MCF 10A (cell line): Measurements from ENCODE around the gene SDHD. TPM values are rescaled to one million over a fixed set of nuclear protein-coding genes. Genes with fewer than 3 reads are reported as not detected.

Source experiments
- BruUV-seq: library from RNA; stranded (reverse); fragments of 400-500 nt; replicated peaks from 2 replicates; lab custom pipeline; 2021; lab: Mats Ljungman, UMichigan
- CTCF ChIA-PET: fragments of 300-600 bp; sonication (Branson Sonifier 250); formaldehyde crosslinking; extraction: SDS; loops from one replicate; lab custom pipeline; 2021; ENCODE audit warnings: antibody characterized with exemption, inconsistent platforms; lab: Yijun Ruan, JAX
- POLR2A ChIA-PET: fragments of 300-600, 350-650 bp; sonication (Branson Sonifier 250); formaldehyde crosslinking; extraction: SDS; loops from one replicate; lab custom pipeline; 2020; ENCODE audit warnings: antibody characterized with exemption, inconsistent platforms; lab: Yijun Ruan, JAX
- DNase-seq: peaks from one replicate; pipeline ENCODE4 v3.0.0-alpha.2; 2018; ENCODE audit not compliant: unreplicated experiment
- H3K27ac Mint-ChIP-seq: one replicate; pipeline ENCODE4 v1.8.0; 2022; ENCODE audit warnings: mild to moderate bottlenecking, low read depth, mixed read lengths; ENCODE audit not compliant: unreplicated experiment
- H3K27me3 Mint-ChIP-seq: one replicate; pipeline ENCODE4 v1.8.0; 2022; ENCODE audit warnings: mixed read lengths; ENCODE audit not compliant: insufficient read depth, unreplicated experiment
- H3K36me3 Mint-ChIP-seq: one replicate; pipeline ENCODE4 v1.8.0; 2022; ENCODE audit warnings: mild to moderate bottlenecking, moderate library complexity, mixed read lengths; ENCODE audit not compliant: insufficient read depth, unreplicated experiment
- H3K4me1 Mint-ChIP-seq: one replicate; pipeline ENCODE4 v1.8.0; 2022; ENCODE audit warnings: mixed read lengths; ENCODE audit not compliant: insufficient read depth, unreplicated experiment
- H3K4me3 Mint-ChIP-seq: one replicate; pipeline ENCODE4 v1.8.0; 2022; ENCODE audit warnings: mild to moderate bottlenecking, moderate library complexity, mixed read lengths; ENCODE audit not compliant: unreplicated experiment
- H3K9me3 Mint-ChIP-seq: one replicate; pipeline ENCODE4 v1.8.0; 2022; ENCODE audit warnings: mixed read lengths; ENCODE audit not compliant: unreplicated experiment
- CTCF ChIP-seq: fragments of 200-600 bp; IDR thresholded peaks from one replicate; pipeline ENCODE4 v1.8.0; 2022; ENCODE audit warnings: antibody characterized with exemption, mild to moderate bottlenecking; ENCODE audit not compliant: unreplicated experiment
- intact Hi-C: fragments of 100-400 bp; cut with micrococcal nuclease; formaldehyde crosslinking; loops from 2 replicates; pipeline ENCODE4 v1.14.1; 2022
- total RNA-seq: library from RNA; stranded (reverse); gene quantifications from 2 replicates; pipeline ENCODE4 v1.2.3, GENCODE V29; 2022

The SDHD gene
- total RNA-seq, 1 experiment from 2014 or later = 119 TPM

GRCh38 chr11:112097734-112098528 is 11.3 kb downstream of the SDHD start:
- DNase-seq = no peak
- CTCF ChIA-PET = interaction anchor here (0.6 to 4.8 kb wide), 6 partner anchors 11 to 1256 kb away, joined by 3 to 26 read pairs (median 3); no protein-coding TSS in a partner anchor
- Mint-ChIP-seq H3K9me3 (no peaks in the 10 kb centered on the region), H3K27me3 (no peaks in the 10 kb centered on the region), H3K36me3 (peaks cover 52% of the 10 kb centered on the region), H3K4me3 (no peak overlapping the region), H3K4me1 (no peaks in the 10 kb centered on the region), H3K27ac (peak overlapping the region; percentile 7)
- BruUV-seq = no TSS peak
- no peak for TF ChIP-seq CTCF
- intact Hi-C loops = no loop called here
- POLR2A ChIA-PET = interaction anchor here (0.7 to 2.6 kb wide), 9 partner anchors 9 to 156 kb away, joined by 3 to 18 read pairs (median 3); partner anchors contain the start of genes SDHD and TIMM8B

- Mint-ChIP-seq H3K36me3 (peaks cover 28% of the 10 kb centered on the region), H3K27me3 (no peaks in the 10 kb centered on the region), H3K27ac (no peak overlapping the region), H3K4me3 (no peak overlapping the region), H3K4me1 (no peaks in the 10 kb centered on the region), H3K9me3 (no peaks in the 10 kb centered on the region)
- no peak for TF ChIP-seq CTCF
- POLR2A ChIA-PET = interaction anchor here (0.6 to 2.2 kb wide), 4 partner anchors 14 to 78 kb away, joined by 3 to 11 read pairs (median 3); partner anchors contain the start of genes SDHD and TIMM8B
- CTCF ChIA-PET = interaction anchor here (0.6 kb wide), 1 partner anchor 180 kb away, joined by 6 read pairs; no protein-coding TSS in a partner anchor
- BruUV-seq = no TSS peak
- intact Hi-C loops = no loop called here
- no peak for DNase-seq
Observed at GRCh38 chr11:112100462-112100861, 13.8 kb downstream of the SDHD start.

GRCh38 chr11:112103446-112103845 is 16.8 kb downstream of the SDHD start:
- CTCF ChIA-PET = interaction anchor here (0.5 to 3.3 kb wide), 4 partner anchors 10 to 250 kb away, joined by 3 to 27 read pairs (median 4); no protein-coding TSS in a partner anchor
- H3K9me3 Mint-ChIP-seq = no peaks in the 10 kb centered on the region
- no TSS peak for BruUV-seq
- TF ChIP-seq CTCF = no peak
- no peak overlapping the region for H3K27ac Mint-ChIP-seq
- no peak overlapping the region for H3K4me3 Mint-ChIP-seq
- no peaks in the 10 kb centered on the region for H3K27me3 Mint-ChIP-seq
- POLR2A ChIA-PET = interaction anchor here (1.4 to 3.6 kb wide), 2 partner anchors 16 to 120 kb away, joined by 3 to 23 read pairs; partner anchors contain the start of genes SDHD and TIMM8B
- no peaks in the 10 kb centered on the region for H3K4me1 Mint-ChIP-seq
- H3K36me3 Mint-ChIP-seq = peaks cover 9% of the 10 kb centered on the region
- no peak for DNase-seq
- intact Hi-C loops = no loop called here

GRCh38 chr11:112106070-112106469 is 19.4 kb downstream of the SDHD start:
- intact Hi-C loops = no loop called here
- no peak for TF ChIP-seq CTCF
- Mint-ChIP-seq H3K27ac (no peak overlapping the region), H3K4me3 (no peak overlapping the region), H3K27me3 (no peaks in the 10 kb centered on the region), H3K4me1 (no peaks in the 10 kb centered on the region), H3K36me3 (no peaks in the 10 kb centered on the region), H3K9me3 (no peaks in the 10 kb centered on the region)
- ChIA-PET POLR2A (interaction anchor here (2.4 to 3.6 kb wide), 2 partner anchors 14 to 18 kb away, joined by 6 to 23 read pairs; partner anchors contain the start of genes SDHD and TIMM8B), CTCF (interaction anchor here (1.7 kb wide), 1 partner anchor 174 kb away, joined by 8 read pairs; no protein-coding TSS in a partner anchor)
- BruUV-seq = no TSS peak
- DNase-seq = no peak
